Measurements from ENCODE around the gene ADGRV1.
A peak's percentile ranks its signal among the peaks of the same experiment; 100 is the strongest.

The ADGRV1 gene

GRCh38 chr5:91018712-91019371, 460.2 kb downstream of the ADGRV1 start:
- Histone ChIP-seq H3K36me3 (ENCODE audit: control insufficient read depth in 2 of 2, insufficient read depth in 1 of 2, low read length in 2 of 2) (no peaks in the 10 kb centered on the region), H3K27ac (ENCODE audit: extremely low read depth, low read depth, low read length) (no peak overlapping the region), H3K4me3 (ENCODE audit: low read depth, low read length) (no peak overlapping the region), H3K9me3 (ENCODE audit: control insufficient read depth, insufficient read depth, low read depth, low read length) (no peaks in the 10 kb centered on the region), H3K4me1 (ENCODE audit: control insufficient read depth, insufficient read depth, low read length) (peaks cover 34% of the 10 kb centered on the region)
- CTCF ChIA-PET, result interaction anchor here (0.9 to 1.0 kb wide), 2 partner anchors 21 to 152 kb away, joined by 3 read pairs; no protein-coding TSS in a partner anchor
- POLR2A ChIA-PET, result no interaction called here
- TF ChIP-seq ZNF624 (tag by site-specific recombination; IDR thresholded peaks at IDR 0.05) (no peak), GLIS1 (tag by site-specific recombination; IDR thresholded peaks at IDR 0.05) (no peak), ZNF843 (tag by site-specific recombination; IDR thresholded peaks at IDR 0.05) (no peak), ZNF701 (tag by site-specific recombination; IDR thresholded peaks at IDR 0.05) (no peak), OVOL3 (tag by site-specific recombination; IDR thresholded peaks at IDR 0.05) (no peak), ATF2 (tag by site-specific recombination; IDR thresholded peaks at IDR 0.05; ENCODE audit: low read depth) (no peak), ZBTB17 (tag by site-specific recombination; IDR thresholded peaks at IDR 0.05) (peak; percentile 87), ZNF544 (tag by site-specific recombination; IDR thresholded peaks at IDR 0.05) (no peak), ZBTB21 (tag by site-specific recombination; IDR thresholded peaks at IDR 0.05) (no peak), GLI2 (tag by site-specific recombination; IDR thresholded peaks at IDR 0.05; ENCODE audit: borderline replicate concordance, low read depth) (no peak), ZEB2 (tag by site-specific recombination; IDR thresholded peaks at IDR 0.05) (no peak), KLF7 (tag by site-specific recombination; IDR thresholded peaks at IDR 0.05; ENCODE audit: borderline replicate concordance) (no peak), ZNF660 (tag by site-specific recombination; IDR thresholded peaks at IDR 0.05) (peak; percentile 37; the same call in 1 of the 2 replicates), IKZF3 (tag by site-specific recombination; IDR thresholded peaks at IDR 0.05) (no peak), ZNF654 (tag by site-specific recombination; IDR thresholded peaks at IDR 0.05; ENCODE audit: low read depth) (no peak), ZNF23 (tag by site-specific recombination; IDR thresholded peaks at IDR 0.05; ENCODE audit: borderline replicate concordance) (no peak)
- TF ChIP-seq, protein P1, sequence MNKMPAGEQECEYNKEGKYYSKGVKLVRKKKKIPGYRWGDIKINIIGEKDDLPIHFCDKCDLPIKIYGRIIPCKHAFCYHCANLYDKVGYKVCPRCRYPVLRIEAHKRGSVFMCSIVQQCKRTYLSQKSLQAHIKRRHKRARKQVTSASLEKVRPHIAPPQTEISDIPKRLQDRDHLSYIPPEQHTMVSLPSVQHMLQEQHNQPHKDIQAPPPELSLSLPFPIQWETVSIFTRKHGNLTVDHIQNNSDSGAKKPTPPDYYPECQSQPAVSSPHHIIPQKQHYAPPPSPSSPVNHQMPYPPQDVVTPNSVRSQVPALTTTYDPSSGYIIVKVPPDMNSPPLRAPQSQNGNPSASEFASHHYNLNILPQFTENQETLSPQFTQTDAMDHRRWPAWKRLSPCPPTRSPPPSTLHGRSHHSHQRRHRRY (tag by site-specific recombination; IDR thresholded peaks at IDR 0.05), result no peak

- ChIA-PET POLR2A (no interaction called here), CTCF (interaction anchor here (0.7 to 1.0 kb wide), 2 partner anchors 20 to 691 kb away, joined by 3 read pairs; no protein-coding TSS in a partner anchor)
- Histone ChIP-seq H3K4me3 (ENCODE audit: low read depth, low read length) (no peak overlapping the region), H3K4me1 (ENCODE audit: control insufficient read depth, insufficient read depth, low read length) (peaks cover 48% of the 10 kb centered on the region), H3K9me3 (ENCODE audit: control insufficient read depth, insufficient read depth, low read depth, low read length) (no peaks in the 10 kb centered on the region), H3K27ac (ENCODE audit: extremely low read depth, low read depth, low read length) (no peak overlapping the region), H3K36me3 (ENCODE audit: control insufficient read depth in 2 of 2, insufficient read depth in 1 of 2, low read length in 2 of 2) (no peaks in the 10 kb centered on the region)
- TF ChIP-seq ZBTB17 (tag by site-specific recombination; IDR thresholded peaks at IDR 0.05) (0 out of 2 replicates have a peak, but pooled peaks have one; percentile 32), ZSCAN16 (tag by site-specific recombination; IDR thresholded peaks at IDR 0.05) (no peak)
Measured at GRCh38 chr5:91020065-91020800, 461.6 kb downstream of the ADGRV1 start.

DNA sequence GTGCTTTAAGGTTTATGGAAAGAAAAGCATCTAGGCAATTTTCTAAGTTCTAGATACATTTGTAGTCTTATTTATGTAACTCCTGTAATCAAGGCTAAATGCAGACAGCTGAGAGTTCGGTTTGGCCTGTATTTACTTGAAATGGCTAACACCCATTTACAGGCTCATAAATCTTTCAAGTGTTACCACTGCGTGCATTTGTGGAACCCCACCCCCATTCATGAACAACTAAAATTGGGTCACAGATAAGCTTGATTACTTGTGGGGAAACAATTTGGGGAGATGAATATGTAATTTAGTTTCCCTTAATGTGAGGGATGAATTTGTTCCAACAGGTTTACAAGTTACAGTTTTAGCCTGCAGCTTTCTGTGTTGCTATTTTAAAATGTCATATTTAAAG, 463.9 kb downstream of the ADGRV1 start:
- POLR2A ChIA-PET, result no interaction called here
- H3K4me1 ChIP-seq (ENCODE audit: control insufficient read depth, insufficient read depth, low read length), result peaks cover 51% of the 10 kb centered on the region
- H3K9me3 ChIP-seq (ENCODE audit: control insufficient read depth, insufficient read depth, low read depth, low read length), result no peaks in the 10 kb centered on the region
- no peaks in the 10 kb centered on the region for H3K36me3 ChIP-seq (ENCODE audit: control insufficient read depth in 2 of 2, insufficient read depth in 1 of 2, low read length in 2 of 2)
- CTCF ChIA-PET, result no interaction called here
- no peak overlapping the region for H3K4me3 ChIP-seq (ENCODE audit: low read depth, low read length)
- no peak overlapping the region; the same call in 1 of the 2 replicates for H3K27ac ChIP-seq (ENCODE audit: extremely low read depth, low read depth, low read length)
- TF ChIP-seq ZNF560 (tag by site-specific recombination; IDR thresholded peaks at IDR 0.05; ENCODE audit: borderline replicate concordance) (no peak), ZBTB20 (tag by site-specific recombination; IDR thresholded peaks at IDR 0.05) (no peak), ZNF530 (tag by site-specific recombination; IDR thresholded peaks at IDR 0.05; ENCODE audit: low read depth) (no peak), ZNF155 (tag by site-specific recombination; IDR thresholded peaks at IDR 0.05) (no peak), ZNF529 (tag by site-specific recombination; IDR thresholded peaks at IDR 0.05; ENCODE audit: insufficient replicate concordance) (no peak), ZNF585B (tag by site-specific recombination; IDR thresholded peaks at IDR 0.05) (no peak), GFI1B (tag by site-specific recombination; IDR thresholded peaks at IDR 0.05) (no peak)
- TF ChIP-seq, protein P2, sequence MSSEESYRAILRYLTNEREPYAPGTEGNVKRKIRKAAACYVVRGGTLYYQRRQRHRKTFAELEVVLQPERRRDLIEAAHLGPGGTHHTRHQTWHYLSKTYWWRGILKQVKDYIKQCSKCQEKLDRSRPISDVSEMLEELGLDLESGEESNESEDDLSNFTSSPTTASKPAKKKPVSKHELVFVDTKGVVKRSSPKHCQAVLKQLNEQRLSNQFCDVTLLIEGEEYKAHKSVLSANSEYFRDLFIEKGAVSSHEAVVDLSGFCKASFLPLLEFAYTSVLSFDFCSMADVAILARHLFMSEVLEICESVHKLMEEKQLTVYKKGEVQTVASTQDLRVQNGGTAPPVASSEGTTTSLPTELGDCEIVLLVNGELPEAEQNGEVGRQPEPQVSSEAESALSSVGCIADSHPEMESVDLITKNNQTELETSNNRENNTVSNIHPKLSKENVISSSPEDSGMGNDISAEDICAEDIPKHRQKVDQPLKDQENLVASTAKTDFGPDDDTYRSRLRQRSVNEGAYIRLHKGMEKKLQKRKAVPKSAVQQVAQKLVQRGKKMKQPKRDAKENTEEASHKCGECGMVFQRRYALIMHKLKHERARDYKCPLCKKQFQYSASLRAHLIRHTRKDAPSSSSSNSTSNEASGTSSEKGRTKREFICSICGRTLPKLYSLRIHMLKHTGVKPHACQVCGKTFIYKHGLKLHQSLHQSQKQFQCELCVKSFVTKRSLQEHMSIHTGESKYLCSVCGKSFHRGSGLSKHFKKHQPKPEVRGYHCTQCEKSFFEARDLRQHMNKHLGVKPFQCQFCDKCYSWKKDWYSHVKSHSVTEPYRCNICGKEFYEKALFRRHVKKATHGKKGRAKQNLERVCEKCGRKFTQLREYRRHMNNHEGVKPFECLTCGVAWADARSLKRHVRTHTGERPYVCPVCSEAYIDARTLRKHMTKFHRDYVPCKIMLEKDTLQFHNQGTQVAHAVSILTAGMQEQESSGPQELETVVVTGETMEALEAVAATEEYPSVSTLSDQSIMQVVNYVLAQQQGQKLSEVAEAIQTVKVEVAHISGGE (tag by site-specific recombination; conservative IDR thresholded peaks at IDR 0.05; ENCODE audit: low read depth), result no peak
